ENCODE data around the gene GRK2.

DNA sequence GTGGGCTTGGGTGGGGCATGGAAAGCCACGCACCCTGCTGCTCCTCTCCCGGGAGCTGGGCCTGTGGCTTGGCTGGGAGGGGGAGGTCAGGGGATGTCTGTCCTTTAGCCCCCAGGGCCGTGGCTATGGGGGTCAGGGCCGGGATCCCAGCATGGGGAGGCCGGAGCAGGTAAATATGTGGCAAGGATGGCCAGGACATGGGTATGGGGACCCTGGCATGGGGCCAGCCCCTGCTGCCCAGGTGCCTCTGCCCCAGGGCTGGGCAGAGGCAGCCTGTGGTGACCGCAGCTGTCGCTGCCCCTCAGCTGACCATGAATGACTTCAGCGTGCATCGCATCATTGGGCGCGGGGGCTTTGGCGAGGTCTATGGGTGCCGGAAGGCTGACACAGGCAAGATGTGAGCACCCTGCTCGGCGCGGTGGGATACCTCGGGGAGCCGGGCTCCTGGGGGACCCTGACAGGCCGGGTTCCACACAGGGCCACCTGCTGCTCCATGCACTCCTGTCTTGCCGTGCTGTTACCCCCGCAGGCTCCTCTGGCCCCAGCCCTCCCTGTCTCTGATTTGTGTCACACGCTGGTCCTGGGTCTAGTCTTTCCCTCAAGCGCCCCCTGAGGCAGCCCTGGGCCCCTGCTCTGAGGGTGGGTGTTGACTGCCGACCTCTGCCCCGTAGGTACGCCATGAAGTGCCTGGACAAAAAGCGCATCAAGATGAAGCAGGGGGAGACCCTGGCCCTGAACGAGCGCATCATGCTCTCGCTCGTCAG, 14.7 kb downstream of the GRK2 start:
- TF ChIP-seq, protein P1, sequence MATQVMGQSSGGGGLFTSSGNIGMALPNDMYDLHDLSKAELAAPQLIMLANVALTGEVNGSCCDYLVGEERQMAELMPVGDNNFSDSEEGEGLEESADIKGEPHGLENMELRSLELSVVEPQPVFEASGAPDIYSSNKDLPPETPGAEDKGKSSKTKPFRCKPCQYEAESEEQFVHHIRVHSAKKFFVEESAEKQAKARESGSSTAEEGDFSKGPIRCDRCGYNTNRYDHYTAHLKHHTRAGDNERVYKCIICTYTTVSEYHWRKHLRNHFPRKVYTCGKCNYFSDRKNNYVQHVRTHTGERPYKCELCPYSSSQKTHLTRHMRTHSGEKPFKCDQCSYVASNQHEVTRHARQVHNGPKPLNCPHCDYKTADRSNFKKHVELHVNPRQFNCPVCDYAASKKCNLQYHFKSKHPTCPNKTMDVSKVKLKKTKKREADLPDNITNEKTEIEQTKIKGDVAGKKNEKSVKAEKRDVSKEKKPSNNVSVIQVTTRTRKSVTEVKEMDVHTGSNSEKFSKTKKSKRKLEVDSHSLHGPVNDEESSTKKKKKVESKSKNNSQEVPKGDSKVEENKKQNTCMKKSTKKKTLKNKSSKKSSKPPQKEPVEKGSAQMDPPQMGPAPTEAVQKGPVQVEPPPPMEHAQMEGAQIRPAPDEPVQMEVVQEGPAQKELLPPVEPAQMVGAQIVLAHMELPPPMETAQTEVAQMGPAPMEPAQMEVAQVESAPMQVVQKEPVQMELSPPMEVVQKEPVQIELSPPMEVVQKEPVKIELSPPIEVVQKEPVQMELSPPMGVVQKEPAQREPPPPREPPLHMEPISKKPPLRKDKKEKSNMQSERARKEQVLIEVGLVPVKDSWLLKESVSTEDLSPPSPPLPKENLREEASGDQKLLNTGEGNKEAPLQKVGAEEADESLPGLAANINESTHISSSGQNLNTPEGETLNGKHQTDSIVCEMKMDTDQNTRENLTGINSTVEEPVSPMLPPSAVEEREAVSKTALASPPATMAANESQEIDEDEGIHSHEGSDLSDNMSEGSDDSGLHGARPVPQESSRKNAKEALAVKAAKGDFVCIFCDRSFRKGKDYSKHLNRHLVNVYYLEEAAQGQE (IDR thresholded peaks at IDR 0.05; ENCODE audit: low read depth): no peak
- TF ChIP-seq YY1 (IDR thresholded peaks at IDR 0.05; ENCODE audit: low read depth) (no peak), RAD21 (IDR thresholded peaks at IDR 0.05; ENCODE audit: low read depth) (no peak), CREB1 (IDR thresholded peaks at IDR 0.05; ENCODE audit: low read depth) (no peak), FOXM1 (IDR thresholded peaks at IDR 0.05; ENCODE audit: borderline replicate concordance, low read depth) (no peak), CEBPB (IDR thresholded peaks at IDR 0.05) (no peak), TEAD4 (IDR thresholded peaks at IDR 0.05) (no peak), EP300 (IDR thresholded peaks at IDR 0.05; ENCODE audit: borderline replicate concordance) (no peak), TAF1 (IDR thresholded peaks at IDR 0.05; ENCODE audit: low read depth) (no peak), NFIC (IDR thresholded peaks at IDR 0.05) (no peak), TCF12 (IDR thresholded peaks at IDR 0.05; ENCODE audit: low read depth) (no peak)
- TF ChIP-seq, protein P2, sequence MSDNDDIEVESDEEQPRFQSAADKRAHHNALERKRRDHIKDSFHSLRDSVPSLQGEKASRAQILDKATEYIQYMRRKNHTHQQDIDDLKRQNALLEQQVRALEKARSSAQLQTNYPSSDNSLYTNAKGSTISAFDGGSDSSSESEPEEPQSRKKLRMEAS (IDR thresholded peaks at IDR 0.05): no peak
- TF ChIP-seq, protein P3, sequence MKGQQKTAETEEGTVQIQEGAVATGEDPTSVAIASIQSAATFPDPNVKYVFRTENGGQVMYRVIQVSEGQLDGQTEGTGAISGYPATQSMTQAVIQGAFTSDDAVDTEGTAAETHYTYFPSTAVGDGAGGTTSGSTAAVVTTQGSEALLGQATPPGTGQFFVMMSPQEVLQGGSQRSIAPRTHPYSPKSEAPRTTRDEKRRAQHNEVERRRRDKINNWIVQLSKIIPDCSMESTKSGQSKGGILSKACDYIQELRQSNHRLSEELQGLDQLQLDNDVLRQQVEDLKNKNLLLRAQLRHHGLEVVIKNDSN (IDR thresholded peaks at IDR 0.05): no peak
